Activated T-cell treated with anti-CD3 and anti-CD28 coated beads, Interleukin-2, amount 50 U/mL, for 48 hours (primary cell): ENCODE measurements around the gene ADRA2C.
"Not testable (repeated sequence)": the region's sequence is repeated elsewhere in the genome, so short reads cannot be mapped to it uniquely, and the experiment has no call there.

Experiments
- DNase-seq, 2 experiments: peaks; one replicate each; pipeline ENCODE4 v3.0.0-alpha.2; 2020

ADRA2C gene

GRCh38 chr4:3801521-3801920 is 35.3 kb downstream of the ADRA2C start:
- DNase-seq = no peak

GRCh38 chr4:3801931-3802550 is 35.9 kb downstream of the ADRA2C start:
- no peak for DNase-seq

GRCh38 chr4:3802571-3803474 is 36.6 kb downstream of the ADRA2C start:
- no peak for DNase-seq

- no peak for DNase-seq
Measured at GRCh38 chr4:3803475-3803847, 37.3 kb downstream of the ADRA2C start.

- DNase-seq = no peak
Measured at GRCh38 chr4:3803946-3804345, 37.8 kb downstream of the ADRA2C start.

GRCh38 chr4:3805026-3805425 is 38.8 kb downstream of the ADRA2C start:
- DNase-seq = no peak

GRCh38 chr4:3805731-3806130 is 39.5 kb downstream of the ADRA2C start:
- no peak for DNase-seq

- no peak for DNase-seq
Measured at GRCh38 chr4:3807311-3807710, 41.1 kb downstream of the ADRA2C start.

GRCh38 chr4:3807822-3808496 is 41.8 kb downstream of the ADRA2C start:
- DNase-seq = no peak

- DNase-seq = no peak
Measured at GRCh38 chr4:3808597-3808996, 42.4 kb downstream of the ADRA2C start.

- no peak for DNase-seq
Measured at GRCh38 chr4:3809028-3809427, 42.8 kb downstream of the ADRA2C start.

- DNase-seq = no peak
Measured at GRCh38 chr4:3809451-3810110, 43.4 kb downstream of the ADRA2C start.

- DNase-seq = no peak
Measured at GRCh38 chr4:3810111-3810680, 44.0 kb downstream of the ADRA2C start.

- DNase-seq = no peak
Measured at GRCh38 chr4:3810796-3811485, 44.8 kb downstream of the ADRA2C start.

GRCh38 chr4:3811621-3812020 is 45.4 kb downstream of the ADRA2C start:
- DNase-seq = no peak

- DNase-seq = no peak
Measured at GRCh38 chr4:3812211-3812934, 46.2 kb downstream of the ADRA2C start.

- DNase-seq = no peak
Measured at GRCh38 chr4:3813151-3814052, 47.2 kb downstream of the ADRA2C start.

GRCh38 chr4:3814053-3814570 is 47.9 kb downstream of the ADRA2C start:
- no peak for DNase-seq

GRCh38 chr4:3814838-3815237 is 48.7 kb downstream of the ADRA2C start:
- not testable (repeated sequence) for DNase-seq

GRCh38 chr4:3816256-3816825 is 50.2 kb downstream of the ADRA2C start:
- DNase-seq = no peak
